Astrocyte of the cerebellum (primary cell): ENCODE results near the gene ALAS1.
A peak's percentile ranks its signal among the peaks of the same experiment; 100 is the strongest.

Experiments used
- DNase-seq: peaks from one replicate; pipeline ENCODE4 v3.0.0-alpha.2; 2011; ENCODE audit warnings: low read depth
- H3K4me3 ChIP-seq: 2 replicates; pipeline ENCODE4 v1.5.1; 2011; ENCODE audit warnings: mild to moderate bottlenecking, low read depth, low read length, moderate library complexity
- CTCF ChIP-seq: IDR thresholded peaks from 2 replicates; pipeline ENCODE4 v1.5.1; 2012; ENCODE audit warnings: low read length, low read depth, moderate library complexity, mild to moderate bottlenecking; ENCODE audit errors: missing control alignments
- in situ Hi-C: cut with HindIII; loops from 2 replicates; pipeline ENCODE4 v1.10.0; 2017; ENCODE audit warnings: low sequenced_read_pairs

The ALAS1 gene

GRCh38 chr3:52196977-52197376, 983 bp upstream of the ALAS1 start:
- in situ Hi-C loops, result no loop called here
- H3K4me3 ChIP-seq, result no peak overlapping the region

GRCh38 chr3:52197499-52197841, 490 bp upstream of the ALAS1 start:
- H3K4me3 ChIP-seq, result peak overlapping the region; percentile 94
- TF ChIP-seq CTCF, result no peak
- in situ Hi-C loops, result no loop called here
- DNase-seq, result no peak

More at GRCh38 chr3:52196977-52197376, 983 bp upstream of the ALAS1 start:
- TF ChIP-seq CTCF, result no peak
- DNase-seq, result no peak

GRCh38 chr3:52198643-52199608, 966 bp downstream of the ALAS1 start:
- in situ Hi-C loops, result no loop called here

GRCh38 chr3:52200981-52201679, 3.2 kb downstream of the ALAS1 start:
- no peak overlapping the region for H3K4me3 ChIP-seq
- TF ChIP-seq CTCF, result no peak
- in situ Hi-C loops, result loop anchor here (5.0 kb wide), 1 partner anchor 49 kb away; the partner anchor contains the start of gene POC1A
- no peak for DNase-seq

More at GRCh38 chr3:52198643-52199608, 966 bp downstream of the ALAS1 start:
- no peak for DNase-seq
- no peak for TF ChIP-seq CTCF
- H3K4me3 ChIP-seq, result peak overlapping the region; percentile 94

GRCh38 chr3:52202384-52203077, 4.6 kb downstream of the ALAS1 start:
- H3K4me3 ChIP-seq, result no peak overlapping the region
- in situ Hi-C loops, result loop anchor here (5.0 kb wide), 1 partner anchor 50 kb away; the partner anchor contains the start of gene POC1A
- TF ChIP-seq CTCF, result no peak
- no peak for DNase-seq

- no peak for TF ChIP-seq CTCF
- in situ Hi-C loops, result loop anchor here (5.0 kb wide), 1 partner anchor 51 kb away; the partner anchor contains the start of gene POC1A
- DNase-seq, result no peak
- no peak overlapping the region for H3K4me3 ChIP-seq
Measured at GRCh38 chr3:52203701-52204100, 5.7 kb downstream of the ALAS1 start.
